ENCODE results near the gene ADGRL4. TPM values are rescaled to one million over a fixed set of nuclear protein-coding genes. Genes with fewer than 3 reads are reported as not detected.

The ADGRL4 gene
- total RNA-seq, 1 donor: 16.6 TPM

- H3K27me3 ChIP-seq (ENCODE audit: insufficient read depth, low read length): no peaks in the 10 kb centered on the region
- no peaks in the 10 kb centered on the region for H3K9me3 ChIP-seq (ENCODE audit: low read depth, low read length)
- no peaks in the 10 kb centered on the region for H3K79me2 ChIP-seq (ENCODE audit: insufficient read depth, low read length)
- no peaks in the 10 kb centered on the region for H3K4me1 ChIP-seq (ENCODE audit: insufficient read depth, low read length)
- H2AFZ ChIP-seq (ENCODE audit: low read length): no peak overlapping the region
- no peak for TF ChIP-seq CTCF (IDR thresholded peaks at IDR 0.05; ENCODE audit: extremely low read depth, low read depth, low read length)
- no peak overlapping the region for H3K4me2 ChIP-seq (ENCODE audit: insufficient read depth, low read length)
- H4K20me1 ChIP-seq (ENCODE audit: insufficient read depth, low read length): no peaks in the 10 kb centered on the region
- H3K36me3 ChIP-seq (ENCODE audit: insufficient read depth, low read length): no peaks in the 10 kb centered on the region
- H3K27ac ChIP-seq (ENCODE audit: low read depth, low read length): no peak overlapping the region
- H3K4me3 ChIP-seq (ENCODE audit: insufficient read depth, low read length): no peak overlapping the region
- no peak for DNase-seq (ENCODE audit: insufficient read length, low spot score, missing footprints)
These were observed 55.7 kb downstream of the ADGRL4 start for GRCh38 chr1:78950826-78951225.

GRCh38 chr1:78949227-78949626, 57.3 kb downstream of the ADGRL4 start:
- no peak for TF ChIP-seq CTCF (IDR thresholded peaks at IDR 0.05; ENCODE audit: extremely low read depth, low read depth, low read length)
- H3K27me3 ChIP-seq (ENCODE audit: insufficient read depth, low read length): no peaks in the 10 kb centered on the region
- no peak overlapping the region for H3K4me3 ChIP-seq (ENCODE audit: insufficient read depth, low read length)
- no peaks in the 10 kb centered on the region for H3K36me3 ChIP-seq (ENCODE audit: insufficient read depth, low read length)
- no peaks in the 10 kb centered on the region for H4K20me1 ChIP-seq (ENCODE audit: insufficient read depth, low read length)
- H2AFZ ChIP-seq (ENCODE audit: low read length): no peak overlapping the region
- no peak for DNase-seq (ENCODE audit: insufficient read length, low spot score, missing footprints)
- no peaks in the 10 kb centered on the region for H3K9me3 ChIP-seq (ENCODE audit: low read depth, low read length)
- no peak overlapping the region for H3K4me2 ChIP-seq (ENCODE audit: insufficient read depth, low read length)
- H3K79me2 ChIP-seq (ENCODE audit: insufficient read depth, low read length): no peaks in the 10 kb centered on the region
- H3K27ac ChIP-seq (ENCODE audit: low read depth, low read length): no peak overlapping the region
- H3K4me1 ChIP-seq (ENCODE audit: insufficient read depth, low read length): no peaks in the 10 kb centered on the region

- Histone ChIP-seq H3K4me1 (ENCODE audit: insufficient read depth, low read length) (peaks cover 10% of the 10 kb centered on the region), H2AFZ (ENCODE audit: low read length) (no peak overlapping the region), H3K9me3 (ENCODE audit: low read depth, low read length) (no peaks in the 10 kb centered on the region), H4K20me1 (ENCODE audit: insufficient read depth, low read length) (no peaks in the 10 kb centered on the region), H3K27ac (ENCODE audit: low read depth, low read length) (no peak overlapping the region), H3K4me2 (ENCODE audit: insufficient read depth, low read length) (no peak overlapping the region), H3K4me3 (ENCODE audit: insufficient read depth, low read length) (no peak overlapping the region), H3K36me3 (ENCODE audit: insufficient read depth, low read length) (no peaks in the 10 kb centered on the region), H3K79me2 (ENCODE audit: insufficient read depth, low read length) (no peaks in the 10 kb centered on the region), H3K27me3 (ENCODE audit: insufficient read depth, low read length) (no peaks in the 10 kb centered on the region)
- DNase-seq (ENCODE audit: insufficient read length, low spot score, missing footprints): no peak
- TF ChIP-seq CTCF (IDR thresholded peaks at IDR 0.05; ENCODE audit: extremely low read depth, low read depth, low read length): no peak
These were observed 87.4 kb downstream of the ADGRL4 start for GRCh38 chr1:78919150-78919549.

GRCh38 chr1:78918157-78918556, 88.4 kb downstream of the ADGRL4 start:
- H3K4me3 ChIP-seq (ENCODE audit: insufficient read depth, low read length): no peak overlapping the region
- peak overlapping the region; percentile 27 for H3K27ac ChIP-seq (ENCODE audit: low read depth, low read length)
- no peaks in the 10 kb centered on the region for H4K20me1 ChIP-seq (ENCODE audit: insufficient read depth, low read length)
- no peak overlapping the region for H2AFZ ChIP-seq (ENCODE audit: low read length)
- DNase-seq (ENCODE audit: insufficient read length, low spot score, missing footprints): no peak
- no peak for TF ChIP-seq CTCF (IDR thresholded peaks at IDR 0.05; ENCODE audit: extremely low read depth, low read depth, low read length)
- H3K4me1 ChIP-seq (ENCODE audit: insufficient read depth, low read length): peaks cover 10% of the 10 kb centered on the region
- no peaks in the 10 kb centered on the region for H3K9me3 ChIP-seq (ENCODE audit: low read depth, low read length)
- H3K79me2 ChIP-seq (ENCODE audit: insufficient read depth, low read length): no peaks in the 10 kb centered on the region
- H3K36me3 ChIP-seq (ENCODE audit: insufficient read depth, low read length): no peaks in the 10 kb centered on the region
- H3K27me3 ChIP-seq (ENCODE audit: insufficient read depth, low read length): no peaks in the 10 kb centered on the region
- H3K4me2 ChIP-seq (ENCODE audit: insufficient read depth, low read length): peak overlapping the region; percentile 20
